ENCODE data around the gene DRC1.
"Not testable (repeated sequence)": the region's sequence is repeated elsewhere in the genome, so short reads cannot be mapped to it uniquely, and the experiment has no call there.

Gene DRC1

DNA sequence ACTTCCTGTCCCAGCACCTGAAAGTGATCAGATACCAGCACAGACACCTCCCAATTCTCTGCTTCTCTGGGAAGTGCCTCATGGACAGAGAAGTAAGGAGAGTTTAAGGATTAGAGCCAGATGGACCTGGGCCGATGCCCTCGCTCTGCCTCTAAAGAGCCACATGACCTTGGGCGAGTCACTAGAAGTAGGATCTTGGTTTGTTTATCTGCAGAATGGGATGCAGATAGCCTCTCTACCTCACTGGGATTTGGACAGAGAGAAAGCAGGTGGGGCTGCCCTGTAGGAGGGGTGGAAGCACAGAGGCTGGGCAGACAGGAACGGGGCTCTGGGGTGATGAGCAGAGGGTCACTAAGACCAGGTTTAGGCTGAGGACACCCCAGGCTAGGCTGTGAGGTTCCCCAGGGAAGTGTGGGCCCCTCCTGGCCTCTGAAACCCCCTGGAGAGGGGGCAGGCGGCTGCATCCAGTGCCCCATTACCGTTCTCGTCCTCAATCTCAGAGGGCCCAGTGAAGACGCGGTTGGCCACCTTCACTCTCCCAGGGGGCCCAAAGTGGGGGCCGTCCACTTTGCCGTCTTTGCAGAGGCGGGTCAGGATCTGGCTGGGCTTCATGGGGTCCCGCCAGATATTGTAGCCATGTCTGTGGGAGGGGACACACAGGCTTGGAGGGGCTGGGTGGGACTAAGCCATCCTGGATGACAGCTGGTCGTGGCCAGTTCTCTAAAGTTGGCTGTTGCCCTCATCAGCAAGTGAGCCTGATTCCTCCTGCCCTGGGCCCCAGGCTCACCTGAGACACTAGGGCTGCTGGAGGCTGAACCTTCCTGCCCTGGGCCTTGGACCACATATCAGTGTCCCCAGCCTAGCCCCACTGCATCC lies 62.9 kb downstream of the DRC1 start:
- DNase-seq: no peak

DNA sequence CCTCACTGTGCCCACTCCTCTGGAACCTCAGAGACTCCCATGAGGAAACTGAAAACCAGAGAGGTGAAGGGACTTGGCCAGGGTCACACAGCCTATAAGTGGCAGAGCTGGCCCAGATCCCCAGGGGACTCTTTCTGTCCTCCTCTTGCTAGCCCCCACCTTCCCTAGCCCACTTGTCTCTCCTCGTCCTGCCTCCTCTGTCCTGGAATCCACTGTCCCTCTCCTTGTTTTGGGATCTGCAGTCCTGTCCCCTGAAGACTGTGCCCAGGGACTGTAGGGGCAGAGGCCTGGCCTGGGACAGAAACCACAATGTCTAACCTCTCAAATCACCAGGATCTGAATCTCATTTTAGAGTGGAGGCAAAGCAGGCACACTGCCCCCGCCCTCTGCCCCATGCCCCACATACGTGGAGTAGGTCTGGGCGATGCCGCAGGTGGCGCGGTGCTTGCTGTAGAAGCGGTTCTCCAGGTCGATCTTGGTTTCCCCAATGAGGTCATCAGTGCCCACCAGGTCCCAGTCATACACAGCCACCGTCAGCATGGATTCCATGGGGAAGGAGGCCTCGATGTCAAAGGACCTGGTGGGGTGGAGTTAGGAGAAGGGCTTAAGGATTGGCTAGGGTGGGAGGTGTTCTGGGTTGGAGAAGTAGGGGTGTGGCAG lies 63.7 kb downstream of the DRC1 start:
- DNase-seq: no peak

DNA sequence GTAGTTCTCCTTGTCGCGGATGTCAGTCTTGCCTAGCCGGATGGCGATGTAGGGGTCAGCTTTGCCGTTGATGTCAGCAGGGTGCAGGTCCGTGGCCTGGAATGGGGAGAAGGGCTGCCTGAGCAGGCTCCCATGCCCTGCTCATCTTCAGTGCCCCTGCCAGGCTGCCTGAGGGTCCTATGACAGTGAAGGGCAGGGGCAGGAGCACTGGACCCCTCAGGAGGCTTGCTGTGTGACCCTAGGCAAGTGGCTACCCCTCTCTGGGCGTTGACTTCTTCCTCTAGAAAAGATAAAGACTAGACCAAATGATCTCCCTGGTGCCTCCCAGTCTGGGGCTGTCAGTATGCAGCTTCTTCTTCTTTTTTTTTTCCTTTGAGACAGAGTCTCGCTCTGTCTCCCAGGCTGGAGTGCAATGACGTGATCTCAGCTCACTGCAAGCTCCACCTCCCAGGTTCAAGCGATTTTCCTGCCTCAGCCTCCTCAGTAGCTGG lies 64.3 kb downstream of the DRC1 start:
- no peak for DNase-seq

DNA sequence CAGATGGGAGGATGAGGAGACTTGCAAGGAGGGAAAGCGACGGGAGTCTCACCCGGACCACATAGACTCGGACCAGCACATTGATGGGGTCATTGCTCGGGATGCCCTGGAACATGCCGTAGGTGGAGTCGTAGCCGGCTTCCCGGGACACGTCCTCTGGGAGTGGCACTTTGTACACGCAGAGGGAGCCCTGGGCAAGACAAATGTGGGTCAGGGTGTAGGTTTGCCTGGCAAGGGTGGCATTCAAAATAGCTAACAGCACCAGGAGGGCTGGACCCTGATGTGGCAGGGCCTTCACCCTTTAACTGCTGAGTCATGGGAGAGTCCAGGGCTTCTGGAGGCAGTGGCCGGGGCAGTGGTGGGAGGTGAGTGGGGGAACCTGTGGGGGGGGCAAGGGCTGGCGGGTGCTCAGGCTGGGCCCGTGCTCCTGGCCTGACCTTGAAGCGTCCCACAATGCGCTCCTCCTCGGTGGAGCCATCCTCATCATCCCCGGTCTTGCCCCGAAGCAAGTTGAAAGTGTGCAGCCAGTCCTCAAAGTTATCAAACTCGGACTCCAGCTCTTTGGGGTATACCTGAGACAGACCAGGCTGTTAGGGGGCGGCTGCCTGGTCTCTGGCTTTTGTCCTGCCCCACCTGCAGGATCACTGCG lies 65.1 kb downstream of the DRC1 start:
- no peak for DNase-seq

DNA sequence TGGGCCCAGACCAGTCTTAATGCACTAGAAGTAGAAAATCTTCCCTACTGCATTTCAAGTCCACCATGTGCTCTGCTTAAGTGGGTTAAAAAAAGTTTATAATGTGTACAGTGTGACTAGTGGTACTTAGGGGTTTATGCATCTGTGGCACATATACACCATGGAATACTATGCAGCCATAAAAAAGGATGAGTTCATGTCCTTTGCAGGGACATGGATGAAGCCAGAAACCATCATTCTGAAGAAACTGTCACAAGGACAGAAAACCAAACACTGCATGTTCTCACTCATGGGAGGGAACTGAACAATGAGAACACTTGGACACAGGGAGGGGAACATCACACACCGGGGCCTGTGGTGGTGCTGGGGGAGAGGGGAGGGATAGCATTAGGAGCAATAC lies 66.8 kb downstream of the DRC1 start:
- DNase-seq: not testable (repeated sequence)

DNA sequence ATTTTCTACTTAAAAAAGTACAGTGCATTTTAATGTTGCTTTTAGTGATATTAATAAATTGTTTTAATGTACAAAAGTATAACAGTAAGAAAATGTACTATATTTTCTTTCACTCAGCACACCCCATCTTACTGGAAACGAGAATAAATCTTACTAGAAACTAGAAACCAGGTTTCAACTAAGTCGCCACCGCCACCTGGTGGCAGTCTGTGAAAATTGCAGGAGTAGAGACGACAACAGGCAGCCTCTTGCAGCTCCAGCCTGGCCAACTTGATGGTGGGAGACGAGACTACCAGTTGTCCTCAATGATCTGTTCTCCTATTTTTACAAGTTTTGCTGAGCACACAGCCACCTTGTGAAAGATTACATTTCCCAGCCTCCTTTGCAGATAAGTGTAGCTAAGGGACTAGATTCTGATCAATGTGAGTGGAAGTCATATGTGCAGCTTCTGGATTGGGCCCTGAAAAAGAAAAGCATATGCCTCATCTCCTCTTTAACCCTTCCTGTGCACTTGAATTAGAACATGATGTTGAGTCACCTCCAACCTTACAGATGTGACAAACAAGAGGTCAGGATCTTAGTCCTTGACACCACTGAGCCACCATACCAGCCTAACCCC lies 67.5 kb downstream of the DRC1 start:
- peak; percentile 86 to 90 (median 89) for DNase-seq

DNA sequence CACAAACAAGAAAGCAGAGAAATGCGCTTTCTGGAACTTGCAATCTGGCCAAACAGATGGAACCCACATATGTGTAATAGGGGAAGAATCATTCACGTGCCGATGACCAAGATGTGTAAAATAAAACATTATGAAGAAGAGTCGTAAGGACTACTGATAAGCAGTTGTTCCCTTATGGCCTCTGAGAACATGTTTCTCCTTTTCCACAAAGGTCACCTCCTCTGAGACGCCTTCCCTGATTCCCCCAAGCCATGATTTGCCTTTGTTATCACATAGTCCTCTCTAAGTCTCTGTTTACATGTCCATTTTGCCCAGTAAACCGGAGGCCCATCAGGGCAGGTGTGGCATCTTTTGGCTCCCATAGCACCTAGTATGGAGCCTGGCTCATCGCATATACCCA lies 68.2 kb downstream of the DRC1 start:
- DNase-seq: no peak

DNA sequence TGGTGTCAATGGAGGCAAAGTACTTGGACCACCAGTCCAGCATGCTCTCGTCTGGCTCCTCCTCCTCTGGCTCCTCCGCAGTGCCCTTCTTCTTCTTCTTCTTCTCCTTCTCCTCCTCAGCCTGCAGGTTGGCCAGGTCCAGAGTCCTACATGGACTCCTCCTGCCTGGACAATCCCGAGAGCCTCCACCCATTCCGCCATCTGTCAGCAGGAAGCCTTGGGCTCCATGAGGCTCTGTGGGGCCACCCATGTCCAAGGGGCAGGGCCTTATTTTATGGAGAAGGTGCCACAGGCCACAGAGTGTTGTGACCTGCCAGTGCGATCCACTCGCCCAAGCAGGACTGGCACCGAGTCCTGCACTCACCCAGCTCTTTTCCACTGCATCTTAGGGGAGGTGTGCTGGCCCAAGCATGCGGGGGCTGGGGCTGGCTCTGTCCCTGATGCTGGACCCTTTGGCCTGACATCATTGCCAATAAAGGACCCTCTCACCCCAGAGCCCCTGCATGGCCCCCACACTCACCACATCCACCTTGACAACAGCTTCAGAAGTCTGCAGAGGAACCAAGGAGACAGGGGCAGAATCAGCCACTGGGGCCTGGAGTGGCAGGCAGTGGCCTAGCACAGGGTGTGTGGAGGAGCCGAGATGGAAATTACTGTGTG lies 69.0 kb downstream of the DRC1 start:
- no peak for DNase-seq

DNA sequence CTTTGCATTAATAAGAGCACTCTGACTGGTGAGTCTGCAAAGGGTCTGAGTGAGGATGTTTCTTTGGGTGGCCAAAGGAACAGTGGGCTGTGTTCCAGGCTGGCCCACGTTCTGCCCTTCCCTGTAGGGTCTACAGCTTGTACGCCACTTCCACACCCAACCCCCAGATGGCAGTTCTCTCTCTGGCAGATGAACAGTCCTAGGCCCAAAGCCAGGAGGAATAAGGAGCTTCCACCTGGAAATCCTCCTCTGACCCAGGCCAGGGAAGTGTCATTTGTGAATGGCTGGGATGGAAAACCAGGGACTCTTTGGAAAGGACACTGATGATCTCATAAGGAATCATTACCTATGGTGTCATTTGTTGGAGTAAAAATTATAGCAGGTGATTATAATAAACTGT lies 69.6 kb downstream of the DRC1 start:
- no peak for DNase-seq

DNA sequence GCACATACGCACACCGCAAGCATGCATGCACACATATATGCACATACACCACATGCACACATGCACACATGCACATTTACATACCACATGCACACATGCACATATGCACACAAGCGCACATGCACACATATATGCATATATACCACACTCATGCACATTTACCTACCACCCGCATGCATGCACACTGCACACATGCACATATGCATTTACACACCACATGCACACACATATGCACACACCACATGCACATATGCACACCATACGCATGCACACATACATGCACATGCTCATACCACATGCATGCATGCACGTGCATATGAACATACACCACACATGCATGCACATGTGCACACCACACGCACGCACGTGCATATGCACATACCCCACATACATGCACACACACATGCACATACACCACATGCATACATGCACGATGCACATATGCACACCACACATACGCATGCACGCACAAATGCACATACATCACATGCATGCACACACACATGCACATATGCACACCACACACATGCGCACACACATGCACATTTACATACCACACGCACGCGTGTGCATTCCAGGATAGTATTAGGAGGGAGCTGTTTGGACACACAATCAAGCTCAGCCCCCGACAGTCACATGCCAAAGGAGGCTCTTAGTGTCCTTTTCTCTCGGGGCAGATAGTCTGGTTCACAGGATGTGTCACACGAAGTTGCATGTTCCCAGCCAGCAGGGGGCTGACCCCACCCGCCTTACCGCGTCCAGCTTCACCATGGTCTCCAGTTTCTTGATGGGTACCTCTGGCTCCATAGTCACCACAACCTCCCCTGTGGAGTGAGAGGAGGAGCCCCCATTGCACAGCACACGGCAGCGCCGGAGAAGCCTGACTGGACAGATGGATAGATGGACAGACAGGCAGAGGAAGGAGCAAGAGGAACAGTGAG lies 70.3 kb downstream of the DRC1 start:
- DNase-seq: no peak

DNA sequence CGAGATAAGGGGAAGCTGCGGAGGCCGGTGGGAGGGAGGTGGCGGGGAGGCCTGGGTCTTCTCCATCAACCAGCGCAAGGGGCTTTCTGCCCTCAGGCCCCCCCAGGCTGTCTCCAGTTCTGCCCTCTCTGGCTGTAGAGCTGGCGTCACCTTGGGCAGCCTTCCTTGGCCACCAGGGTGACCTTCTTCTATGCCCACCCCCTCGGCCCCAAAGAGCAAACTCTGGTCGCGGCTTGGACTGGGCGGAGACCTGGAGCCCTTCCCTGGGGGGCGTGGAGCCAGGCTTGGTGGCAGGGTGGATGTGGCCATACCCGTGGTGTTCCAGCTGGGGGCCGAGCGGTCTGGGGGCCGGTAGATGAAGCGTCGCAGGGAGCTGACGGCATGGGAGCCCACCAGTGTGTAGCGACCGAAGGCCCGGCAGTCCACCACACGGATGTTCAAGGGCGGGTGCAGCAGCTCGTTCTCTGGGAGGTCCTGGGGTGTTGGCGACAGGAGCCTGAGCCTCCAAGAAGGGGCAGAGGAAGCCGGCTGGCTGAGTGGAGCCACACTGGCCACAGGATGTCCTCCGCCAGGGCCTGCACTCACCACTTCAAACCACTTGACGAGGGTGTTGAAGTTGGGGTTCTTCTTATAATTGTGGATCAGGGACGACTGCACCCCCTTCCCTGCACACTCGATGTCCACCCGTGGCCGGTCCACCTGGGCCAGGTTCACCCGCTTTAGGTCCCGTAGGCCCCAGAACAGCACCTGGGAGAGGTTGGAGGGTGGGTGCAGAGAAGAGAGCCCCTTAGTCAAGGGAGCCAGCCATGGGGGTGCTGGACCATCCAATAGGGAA lies 71.3 kb downstream of the DRC1 start:
- no peak for DNase-seq

DNA sequence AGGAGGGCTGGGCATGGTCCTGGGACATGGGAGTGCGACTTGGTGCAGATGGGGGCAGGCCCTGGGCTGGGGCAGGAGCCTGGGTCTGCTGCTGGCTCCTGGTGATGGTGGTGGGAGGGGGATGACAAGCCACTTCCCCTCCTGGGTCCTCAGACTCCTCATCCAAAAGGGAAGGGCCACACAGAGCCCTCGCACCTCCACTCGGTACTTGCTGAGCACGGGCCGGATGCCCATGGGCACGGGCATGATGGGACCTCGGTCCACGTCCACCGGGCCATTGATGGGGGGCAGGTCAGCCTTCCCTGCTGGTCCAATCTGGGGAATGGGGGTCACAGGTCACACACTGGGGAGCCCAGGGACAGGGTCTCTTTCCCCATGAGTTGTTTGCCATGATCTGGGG lies 72.1 kb downstream of the DRC1 start:
- no peak for DNase-seq

DNA sequence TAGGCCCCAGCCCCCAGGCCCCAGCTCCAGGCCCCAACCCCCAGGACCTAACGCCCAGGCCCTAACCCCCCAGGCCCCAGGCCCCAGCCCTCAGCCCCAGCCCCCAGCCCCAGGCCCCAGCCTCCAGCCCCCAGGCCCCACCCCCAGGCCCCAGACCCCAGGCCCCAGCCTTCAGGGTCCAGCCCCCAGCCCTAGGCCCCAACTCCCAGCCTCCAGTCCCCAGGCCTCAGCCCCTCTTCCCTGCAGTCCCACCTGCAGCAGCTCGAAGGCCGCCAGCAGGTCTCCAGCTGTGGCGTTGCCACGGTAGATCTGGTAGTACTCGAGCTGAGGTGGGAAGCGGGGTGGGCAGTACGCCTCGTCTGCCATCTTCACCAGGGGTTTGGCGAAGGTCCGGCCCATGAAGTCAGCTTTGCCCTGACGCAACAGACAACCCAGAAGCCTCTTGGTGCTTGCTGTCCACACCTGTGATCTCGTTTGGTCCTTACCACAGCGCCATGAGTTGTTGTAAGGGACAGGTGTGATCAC lies 72.6 kb downstream of the DRC1 start:
- DNase-seq: no peak

DNA sequence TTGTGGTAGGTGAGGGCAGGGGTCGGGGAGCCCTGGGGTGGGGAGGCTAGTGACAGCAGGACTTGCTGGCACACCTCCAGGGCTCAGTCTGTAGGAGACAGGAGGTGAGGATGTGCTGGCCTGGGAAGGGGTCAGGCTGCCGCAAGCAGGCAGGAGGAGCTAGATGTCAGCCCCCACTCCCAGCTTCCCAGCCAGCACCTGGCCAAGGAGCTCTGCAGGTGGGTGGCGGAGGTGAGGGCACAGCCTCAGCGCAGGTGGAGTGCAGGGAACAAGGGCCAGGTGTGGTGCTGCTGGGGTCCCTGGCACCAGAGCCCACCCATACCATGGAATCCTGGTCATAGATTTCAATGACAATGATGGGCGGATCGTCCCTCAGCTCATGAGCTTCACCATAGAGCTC lies 73.3 kb downstream of the DRC1 start:
- DNase-seq: no peak

DNA sequence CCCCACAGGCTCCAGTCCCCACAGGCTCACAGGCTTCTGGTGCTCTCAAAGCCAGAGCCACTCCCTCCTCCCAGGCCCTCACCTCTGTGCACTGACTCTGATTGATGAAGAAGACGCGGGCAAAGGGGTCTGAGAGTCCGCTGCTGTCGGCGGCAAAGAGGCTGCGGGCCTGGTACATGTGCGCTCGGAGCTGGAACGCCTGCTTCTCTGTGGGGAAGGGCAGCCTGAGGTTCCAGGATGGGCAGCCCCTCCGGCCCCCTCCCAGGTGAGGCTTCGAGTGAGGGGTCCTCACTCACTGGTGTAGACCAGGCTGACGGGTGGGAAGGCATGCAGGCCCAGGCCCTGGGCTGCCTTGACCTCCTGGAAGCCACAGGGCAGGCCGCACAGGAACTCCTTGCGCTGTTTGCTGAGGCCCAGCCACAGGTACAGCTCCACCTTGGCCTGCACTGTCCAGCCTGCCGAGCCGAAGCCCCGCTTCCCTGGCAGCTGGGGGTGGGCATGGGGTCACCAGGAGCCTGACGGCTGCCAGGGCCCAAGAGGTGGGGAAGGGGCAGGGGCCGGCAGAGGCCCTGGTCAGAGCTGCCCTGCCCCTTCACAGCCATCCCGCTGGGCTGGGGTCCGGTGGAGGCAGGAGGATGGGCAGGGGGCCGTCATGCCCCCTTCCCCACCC lies 74.2 kb downstream of the DRC1 start:
- DNase-seq: no peak

DNA sequence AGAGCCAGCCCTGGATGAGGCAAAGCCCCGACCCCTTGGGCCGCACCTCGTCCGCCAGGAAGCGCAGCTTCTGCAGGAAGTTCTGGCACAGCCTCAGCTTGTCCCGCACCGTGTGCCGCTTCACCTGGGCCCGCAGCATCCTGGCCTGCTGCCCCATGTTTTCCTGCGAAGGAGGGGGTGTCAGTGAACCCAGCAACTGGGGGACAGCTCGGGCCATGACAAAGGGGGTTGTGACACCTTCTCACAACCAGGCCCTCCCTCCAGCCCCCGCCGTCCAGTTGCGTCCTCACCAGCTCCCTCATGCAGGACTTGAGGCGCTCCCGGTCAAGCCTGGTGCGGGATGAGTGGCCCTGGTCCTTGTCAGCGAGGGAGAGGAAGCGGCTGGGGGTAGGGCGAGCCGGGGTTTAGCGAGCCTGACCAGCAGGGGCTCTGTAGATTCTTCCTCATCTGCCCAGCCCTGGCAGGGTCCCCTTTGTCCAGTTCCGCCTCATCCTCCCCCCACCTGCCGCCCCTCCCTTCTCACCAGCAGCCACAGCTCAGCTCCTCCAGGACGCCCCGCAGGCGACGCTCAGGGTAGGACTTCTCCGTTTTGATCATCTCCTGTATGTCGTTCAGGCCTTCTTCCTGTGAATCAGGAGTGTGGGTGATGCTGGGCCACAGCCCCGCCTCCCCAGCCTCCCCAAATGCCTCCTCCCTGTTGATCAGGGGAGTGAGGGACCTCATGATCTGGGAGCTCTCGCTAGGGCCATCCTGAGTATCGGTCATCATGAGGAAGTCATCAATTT lies 75.6 kb downstream of the DRC1 start:
- DNase-seq: peak in 1 of 3 donors; percentile 27

DNA sequence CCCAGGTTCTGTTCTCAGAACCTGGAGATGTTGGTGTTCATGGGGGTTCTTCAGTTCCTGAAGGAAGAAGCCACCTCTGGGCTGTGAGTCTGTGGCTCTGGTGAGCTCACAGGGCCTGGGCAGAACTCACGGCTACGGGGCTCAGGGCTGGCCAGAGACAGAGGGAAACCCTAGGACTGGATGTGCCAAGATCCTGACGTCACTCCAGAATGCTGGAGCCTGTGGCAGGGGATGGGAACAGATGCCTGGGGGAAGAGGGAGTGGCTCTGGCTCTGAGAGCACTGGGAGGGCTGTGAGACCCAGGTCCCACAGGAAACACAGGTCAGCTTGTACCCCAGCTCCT lies 76.2 kb downstream of the DRC1 start, which contains the start of gene OTOF:
TSS of gene OTOF (minus strand) at position 214 of the 343 bp plus-strand sequence.
- DNase-seq: no peak

DNA sequence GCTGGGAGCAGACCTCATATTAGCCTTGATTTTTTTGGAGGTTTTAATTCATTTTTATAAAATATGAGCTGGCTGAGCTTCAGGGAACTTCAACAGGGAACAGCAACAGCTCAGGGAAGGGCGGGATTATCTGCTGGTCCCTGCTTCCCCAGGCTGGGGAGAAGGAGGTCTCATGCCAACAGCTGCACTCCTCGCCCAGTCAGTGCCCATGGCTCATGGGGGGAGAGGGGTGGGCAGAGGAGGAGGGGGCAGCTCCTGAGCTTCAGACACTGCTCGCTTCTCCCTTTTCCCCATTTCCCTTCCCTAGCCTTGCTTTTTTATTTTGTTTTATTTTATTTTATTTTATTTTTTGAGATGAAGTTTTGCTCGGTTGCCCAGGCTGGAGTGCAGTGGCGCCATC lies 76.6 kb downstream of the DRC1 start:
- DNase-seq: no peak

All from suppressor macrophage treated with lipopolysaccharide for 1 hour (primary cell).